GM18870 (cell line): Measurements from ENCODE around the gene MMD2.

Experiments
- ATAC-seq: cut with Tn5 transposase; IDR thresholded peaks from one replicate; pipeline ENCODE4 v1.9.1; 2021; ENCODE audit warnings: moderate library complexity; ENCODE audit not compliant: unreplicated experiment

The MMD2 gene

DNA sequence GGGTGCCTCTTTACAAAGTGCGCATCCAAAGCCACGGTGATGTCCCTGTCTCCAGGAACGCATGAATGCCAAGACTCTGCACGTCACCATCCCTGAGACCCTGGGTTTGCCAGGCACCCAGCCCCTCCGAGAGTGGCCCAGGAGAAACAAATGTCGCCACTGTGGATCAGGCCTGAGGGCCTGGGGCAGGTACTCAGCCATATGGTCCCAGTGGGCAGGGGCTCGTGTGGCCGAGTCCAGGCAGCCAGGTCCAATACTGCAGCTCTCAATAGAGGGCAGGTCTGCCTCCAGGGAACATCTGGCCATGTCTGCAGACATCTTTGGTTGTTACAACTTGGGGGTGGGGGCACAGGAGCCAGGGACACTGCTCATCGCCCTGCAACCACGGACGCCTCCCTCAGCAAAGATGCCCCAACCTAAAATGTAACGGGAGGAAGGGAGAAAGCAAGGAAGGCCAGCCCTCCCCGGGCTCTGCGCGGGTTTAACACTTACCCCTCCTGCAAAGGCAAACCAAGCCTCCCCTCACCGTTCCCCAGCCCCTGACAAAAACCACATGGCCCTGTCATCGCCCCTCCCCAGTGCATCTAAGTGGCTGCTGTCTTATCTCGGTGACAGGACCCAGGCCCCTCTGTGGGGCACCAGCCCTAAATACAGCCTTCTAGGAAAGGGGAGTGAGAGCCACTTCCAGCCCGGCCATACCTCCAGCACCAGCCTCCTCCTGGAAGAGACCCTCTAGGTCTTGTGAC, 86.9 kb downstream of the MMD2 start:
- ATAC-seq = no peak

DNA sequence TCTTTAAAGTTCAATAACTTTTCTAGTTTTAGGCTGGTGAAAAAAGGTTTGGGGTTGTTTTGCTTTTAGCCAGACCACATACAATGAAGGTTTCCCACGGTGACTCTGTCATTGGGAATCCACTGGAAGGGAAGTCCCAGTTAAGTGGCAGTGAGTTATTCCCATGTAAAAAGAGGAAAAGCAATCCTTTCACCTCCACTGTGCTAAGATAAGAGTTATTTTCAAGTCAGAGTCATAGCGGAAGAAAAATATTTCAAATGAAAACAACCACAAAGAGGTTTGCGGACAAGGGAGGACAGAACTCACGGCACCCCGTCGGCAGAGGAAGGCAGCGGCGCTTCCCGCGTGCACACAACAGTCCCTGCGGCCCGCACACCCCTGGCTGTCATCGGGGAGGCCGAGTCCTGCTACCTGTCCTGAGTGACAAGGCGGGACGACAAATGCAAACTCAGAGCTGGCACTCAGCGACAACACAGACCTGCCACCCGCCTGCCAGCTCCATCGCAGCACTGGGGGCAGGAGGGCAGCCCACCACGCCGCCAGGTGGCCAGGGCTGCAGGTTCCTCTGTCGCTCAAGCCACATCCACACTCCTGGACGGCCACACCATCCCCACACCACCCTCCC, 87.8 kb downstream of the MMD2 start:
- ATAC-seq = no peak

DNA sequence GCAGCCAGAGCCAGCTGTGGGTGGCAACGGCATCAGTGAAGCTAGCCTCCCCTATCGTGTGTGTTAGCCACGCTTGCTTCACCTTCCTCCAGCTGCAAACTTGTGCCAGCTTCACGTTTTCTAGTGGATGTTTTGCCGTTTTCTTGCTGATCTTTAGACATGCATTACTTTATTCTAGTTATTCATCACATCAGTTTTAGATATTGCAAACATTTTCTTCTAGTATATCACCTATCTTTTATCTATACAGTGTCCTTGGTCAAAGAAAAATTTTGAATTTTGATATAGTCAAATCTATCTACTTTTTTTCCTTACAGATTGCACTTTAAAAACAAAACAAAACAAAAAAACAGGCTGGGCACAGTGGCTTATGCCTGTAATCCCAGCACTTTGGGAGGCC, 90.5 kb downstream of the MMD2 start:
- ATAC-seq = no peak

DNA sequence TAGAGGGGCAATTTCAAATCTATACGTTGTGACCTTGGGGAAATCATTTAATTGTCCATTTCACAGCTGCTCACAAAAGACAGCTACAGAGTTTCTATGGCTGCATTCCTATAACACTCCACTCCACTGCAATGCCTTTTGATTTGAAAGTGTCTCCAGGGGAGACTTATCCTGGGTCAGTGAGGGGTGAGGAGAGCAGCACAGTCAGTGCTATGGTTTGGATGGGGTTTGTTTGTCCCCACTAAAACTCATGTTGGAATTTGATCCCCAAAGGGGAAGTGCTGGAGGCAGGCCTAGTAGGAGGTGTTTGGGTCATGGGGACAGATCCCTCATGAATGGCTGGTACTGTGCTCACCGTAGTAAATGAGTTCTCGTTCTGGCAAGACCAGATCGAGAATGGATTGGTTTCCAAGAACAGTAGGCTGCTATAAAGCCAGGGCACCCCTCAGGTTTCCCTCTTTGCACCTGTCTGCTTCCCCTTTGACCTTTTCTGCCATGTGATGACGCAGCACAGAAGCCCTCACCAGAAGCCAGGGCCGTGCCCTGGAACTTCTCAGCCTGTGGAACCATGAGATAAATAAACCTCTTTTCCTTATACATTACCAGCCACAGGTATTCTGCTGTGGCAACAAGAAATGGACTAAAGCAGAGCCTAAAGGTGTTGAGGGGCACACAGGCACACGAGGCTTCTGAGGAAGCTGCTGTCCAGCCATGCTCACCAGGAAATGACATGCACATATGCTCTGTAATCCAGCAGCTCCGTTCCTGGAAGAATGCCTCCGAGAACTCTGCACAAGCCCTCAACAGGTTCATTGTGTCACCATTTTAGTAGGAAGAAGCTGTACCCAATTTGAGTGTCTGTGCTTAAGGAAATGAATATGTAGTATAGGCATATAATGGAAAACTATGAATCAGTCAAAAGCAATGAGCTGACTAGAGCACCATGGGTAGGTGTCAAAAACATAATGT, 92.2 kb downstream of the MMD2 start:
- no peak for ATAC-seq

DNA sequence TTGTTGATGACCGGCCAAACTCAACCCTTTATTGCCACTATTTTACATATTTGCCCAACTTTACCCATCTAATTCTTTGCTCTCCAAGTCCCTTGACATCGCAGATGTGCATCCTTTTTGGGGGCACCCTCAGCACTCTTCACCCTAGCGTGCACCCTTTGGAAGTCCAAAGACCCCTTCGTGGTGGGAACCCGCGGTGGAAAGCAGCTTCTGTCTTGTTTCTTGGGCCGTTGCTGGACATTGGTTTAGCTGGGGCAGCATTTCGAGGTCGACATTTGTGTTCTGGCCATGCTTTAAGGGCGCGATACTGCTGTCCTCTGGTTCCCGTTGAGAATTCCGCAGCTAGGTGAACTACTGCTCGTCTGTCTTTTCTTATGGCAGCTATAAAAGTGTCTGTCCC, 96.8 kb downstream of the MMD2 start:
- ATAC-seq = no peak

DNA sequence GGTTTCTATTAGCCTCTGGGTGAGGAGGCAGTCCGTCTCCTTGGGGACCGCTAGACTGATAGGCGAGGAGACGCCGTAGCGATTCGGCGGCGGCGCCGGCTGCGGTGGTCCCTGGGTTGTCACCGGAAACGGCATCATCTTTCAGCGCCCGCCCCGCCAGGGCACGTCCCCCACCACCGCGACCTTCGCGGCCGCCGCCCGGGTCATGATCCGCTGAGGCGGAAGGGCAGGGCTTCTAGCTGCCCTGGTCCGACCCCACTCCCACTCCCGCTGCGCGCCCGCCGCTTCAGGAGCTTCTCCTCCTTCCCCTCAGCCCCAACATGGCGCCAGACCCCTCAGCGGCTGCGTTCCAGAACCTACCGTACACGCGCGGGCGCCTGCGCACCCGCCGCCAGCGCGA, 97.3 kb downstream of the MMD2 start, which contains the start of gene PAPOLB:
Gene PAPOLB (minus strand): TSS at position 358 of the 400 bp plus-strand sequence. CDS start 220 bp downstream, at position 138.
- no peak for ATAC-seq

DNA sequence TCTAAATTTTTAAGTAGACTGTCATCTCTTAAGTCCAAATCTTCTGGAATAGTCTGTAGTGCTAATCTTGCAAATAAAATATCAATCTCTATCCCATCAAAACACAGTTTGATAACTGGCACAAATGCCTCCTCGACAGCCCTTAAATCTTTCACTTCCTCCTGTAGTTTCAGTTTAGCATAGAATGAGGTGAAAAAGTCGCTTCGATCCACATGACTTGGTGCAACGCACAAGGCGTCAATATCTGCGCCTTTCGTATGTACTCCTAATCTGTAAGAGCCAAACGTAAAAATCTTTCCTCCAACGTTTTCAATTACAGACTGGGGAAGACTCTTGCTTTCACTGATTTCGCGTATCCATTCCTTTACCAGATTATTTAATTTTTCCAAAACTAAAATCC, 97.8 kb downstream of the MMD2 start:
- ATAC-seq = no peak

DNA sequence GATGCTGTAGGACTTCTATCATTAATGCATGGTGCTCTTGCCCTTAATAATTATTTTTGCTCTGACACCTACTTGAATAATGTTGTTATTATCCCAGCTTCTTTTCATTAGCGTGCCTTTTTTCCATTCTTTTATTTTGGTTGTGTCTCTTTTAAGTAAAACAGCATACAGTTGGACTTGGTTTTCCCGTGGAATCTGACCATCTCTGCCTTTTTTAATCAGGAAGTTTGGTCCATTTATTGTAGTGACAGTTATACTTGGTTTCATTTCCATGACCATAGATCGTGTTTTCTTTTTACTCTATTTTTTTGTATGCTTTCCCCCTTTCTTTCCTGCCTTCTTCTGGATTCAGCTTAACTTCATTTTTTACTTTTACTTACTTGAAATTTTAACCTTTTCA, 101.8 kb downstream of the MMD2 start:
- no peak for ATAC-seq

DNA sequence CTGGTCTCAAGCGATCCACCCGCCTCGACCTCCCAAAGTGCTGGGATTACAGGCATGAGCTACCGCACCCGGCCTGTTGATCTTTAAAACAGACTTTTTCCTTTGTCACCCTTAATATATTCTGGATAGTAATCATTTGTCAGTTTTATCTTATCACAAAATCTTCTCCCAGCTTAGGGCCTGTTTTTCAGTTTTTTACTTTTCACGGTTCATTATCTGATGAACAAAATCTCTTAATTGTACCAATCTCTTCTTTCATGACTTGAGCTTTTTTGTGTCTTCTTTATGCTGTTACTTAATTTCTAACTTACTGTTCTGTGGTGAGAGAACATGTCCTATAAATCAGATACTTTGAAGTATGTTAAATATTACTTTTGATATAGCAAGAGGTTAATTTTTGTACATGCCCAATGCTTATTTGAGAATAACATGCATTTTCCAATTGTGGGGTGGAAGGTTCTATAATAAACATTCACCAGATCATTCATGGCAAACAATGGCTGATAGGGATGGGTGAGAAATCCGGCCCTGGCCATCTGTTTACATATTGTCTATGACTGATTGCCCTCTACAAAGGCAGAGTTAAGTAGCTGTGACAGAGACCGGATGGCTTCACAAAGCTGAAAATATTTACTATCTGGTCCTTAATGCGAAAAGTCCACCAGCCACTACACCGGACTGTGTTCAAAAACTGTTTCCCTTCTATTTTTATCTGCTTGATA, 102.5 kb downstream of the MMD2 start:
- ATAC-seq = no peak
